Measurements from ENCODE around the gene ZDHHC19. TPM values are rescaled to one million over a fixed set of nuclear protein-coding genes. Genes with fewer than 3 reads are reported as not detected.

ZDHHC19 gene
- total RNA-seq, 5 donors from 2014 or later (not counting 1 experiment from before 2014, with no cell fraction given): 0.49 to 0.54 TPM; not detected in 3

DNA sequence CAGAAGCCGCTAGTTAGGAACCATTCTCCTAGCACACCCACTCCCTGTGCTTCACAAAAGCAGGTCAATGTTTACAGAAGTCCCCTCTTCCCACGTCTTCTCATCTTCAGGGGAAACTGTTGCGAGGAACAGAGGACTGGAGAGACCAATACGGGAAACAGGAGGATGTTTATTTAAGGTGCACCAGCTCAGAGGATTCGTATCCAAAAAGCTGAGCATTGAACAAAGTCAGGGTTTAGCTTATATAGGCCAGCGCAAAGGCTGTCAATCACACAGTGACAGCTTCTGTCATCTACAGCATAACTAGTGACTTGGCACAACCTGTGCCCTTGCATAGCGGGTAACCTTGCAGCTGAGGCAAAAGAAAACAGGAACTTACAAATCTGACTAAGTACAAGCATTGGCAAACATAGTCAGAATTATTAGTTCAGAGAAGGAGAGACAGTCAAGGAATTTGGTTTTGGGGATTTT, 61.3 kb downstream of the ZDHHC19 start:
- Mint-ChIP-seq H3K4me3 (no peak overlapping the region), H3K27me3 (no peaks in the 10 kb centered on the region), H3K36me3 (no peaks in the 10 kb centered on the region), H3K27ac (no peak overlapping the region), H3K4me1 (peaks cover 0 to under 1% (median 0%) of the 10 kb centered on the region in 3 donors), H3K9me3 (peaks cover 0 to 8% (median 0%) of the 10 kb centered on the region in 3 donors)
- ChIA-PET CTCF (interaction anchor here in 1 of 2 donors (0.6 kb wide), 1 partner anchor 76 kb away, joined by 3 read pairs; no protein-coding TSS in a partner anchor), POLR2A (no interaction called here)
- ATAC-seq (replicated peaks in 1 of 4): no peak
- Histone ChIP-seq H3K4me3 (ENCODE audit: control insufficient read depth in 1 of 2, extremely low read depth in 1 of 2, low read length in 1 of 2) (no peak overlapping the region), H3K4me1 (ENCODE audit: control insufficient read depth in 1 of 2, extremely low read depth in 1 of 2, insufficient read depth in 2 of 2, low read length in 2 of 2) (peaks cover 0 to 3% of the 10 kb centered on the region in 2 experiments), H3K27ac (ENCODE audit: low read length) (no peak overlapping the region), H3K9me3 (no peaks in the 10 kb centered on the region), H3K36me3 (ENCODE audit: control insufficient read depth in 2 of 2, extremely low read depth in 1 of 2, insufficient read depth in 1 of 2, low read length in 1 of 2) (no peaks in the 10 kb centered on the region), H3K27me3 (replicated peaks in 1 of 2; ENCODE audit: control insufficient read depth in 2 of 2, extremely low read depth in 1 of 2, insufficient read depth in 2 of 2, low read length in 1 of 2) (peaks cover 0 to 3% of the 10 kb centered on the region in 2 experiments)
- no peak for DNase-seq
- WGBS (ENCODE audit: insufficient coverage): 96% methylated on average over 3 of the region's 7 CpGs

DNA sequence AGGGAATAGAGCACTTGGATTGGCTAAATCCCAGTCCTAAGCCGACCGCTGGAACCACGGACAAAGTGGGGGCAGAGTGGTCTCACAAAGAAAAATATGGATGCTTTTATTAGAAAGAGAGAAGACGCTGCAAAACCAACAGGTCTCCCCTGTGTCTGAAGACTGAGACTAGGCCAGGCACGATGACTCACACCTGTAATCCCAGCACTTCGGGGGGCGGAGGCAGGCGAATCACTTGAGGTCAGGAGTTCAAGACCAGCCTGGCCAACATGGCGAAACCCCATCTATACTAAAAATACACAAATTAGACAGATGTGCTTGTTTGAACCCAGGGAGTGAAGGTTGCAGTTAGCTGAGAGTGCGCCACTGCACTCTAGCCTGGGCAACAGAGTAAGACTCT, 61.8 kb downstream of the ZDHHC19 start:
- no peaks in the 10 kb centered on the region for H3K36me3 ChIP-seq (ENCODE audit: control insufficient read depth in 2 of 2, extremely low read depth in 1 of 2, insufficient read depth in 1 of 2, low read length in 1 of 2)
- H3K4me1 ChIP-seq (ENCODE audit: control insufficient read depth in 1 of 2, extremely low read depth in 1 of 2, insufficient read depth in 2 of 2, low read length in 2 of 2): peaks cover 0 to 8% of the 10 kb centered on the region in 2 experiments
- no peak overlapping the region for H3K27ac ChIP-seq (ENCODE audit: low read length)
- Mint-ChIP-seq H3K9me3 (peaks cover 0 to 8% (median 0%) of the 10 kb centered on the region in 3 donors), H3K36me3 (no peaks in the 10 kb centered on the region), H3K27me3 (no peaks in the 10 kb centered on the region), H3K4me3 (no peak overlapping the region), H3K27ac (no peak overlapping the region), H3K4me1 (peaks cover 0 to 5% (median 0%) of the 10 kb centered on the region in 3 donors)
- H3K4me3 ChIP-seq (ENCODE audit: control insufficient read depth in 1 of 2, extremely low read depth in 1 of 2, low read length in 1 of 2): no peak overlapping the region
- no peaks in the 10 kb centered on the region for H3K9me3 ChIP-seq
- DNase-seq (no peak), ATAC-seq (replicated peaks in 1 of 4) (no peak)
- WGBS (ENCODE audit: insufficient coverage): 97% methylated on average over 4 of the region's 10 CpGs
- ChIA-PET POLR2A (no interaction called here), CTCF (interaction anchor here in 1 of 2 donors (0.6 kb wide), 1 partner anchor 75 kb away, joined by 3 read pairs; no protein-coding TSS in a partner anchor)
- H3K27me3 ChIP-seq (replicated peaks in 1 of 2; ENCODE audit: control insufficient read depth in 2 of 2, extremely low read depth in 1 of 2, insufficient read depth in 2 of 2, low read length in 1 of 2): peaks cover 0 to 3% of the 10 kb centered on the region in 2 experiments

Other genes starting within 250 kb of the ZDHHC19 start
- 100 to 1,000 TPM in 2 of 5 donors, 10 to 100 TPM in 3; 71.3 to 162 (median 73.0) TPM for gene TFRC, start 129.3 kb downstream of the ZDHHC19 start, total RNA-seq
- gene SLC51A, start 5.1 kb upstream of the ZDHHC19 start, total RNA-seq: not detected
- gene PCYT1A, start 76.3 kb upstream of the ZDHHC19 start, total RNA-seq: 10 to 100 TPM; 61.1 to 87.9 (median 64.1) TPM
- gene DYNLT2B, start 106.8 kb upstream of the ZDHHC19 start, total RNA-seq: 1 to 10 TPM; 3.2 to 8.5 (median 7.8) TPM
- 1 to 10 TPM in 1 of 5 donors, under 1 TPM in 2, not detected in 2; 0.28 to 1.3 (median 0.53) TPM for gene TM4SF19, start 127.0 kb upstream of the ZDHHC19 start, total RNA-seq
- gene UBXN7, start 221.0 kb upstream of the ZDHHC19 start, total RNA-seq: 10 to 100 TPM; 64.7 to 92.3 (median 74.8) TPM